ENCODE results near the gene AGBL4. TPM values are rescaled to one million over a fixed set of nuclear protein-coding genes. Genes with fewer than 3 reads are reported as not detected.

AGBL4 gene
- total RNA-seq, 1 donor from 2014 or later = not detected

DNA sequence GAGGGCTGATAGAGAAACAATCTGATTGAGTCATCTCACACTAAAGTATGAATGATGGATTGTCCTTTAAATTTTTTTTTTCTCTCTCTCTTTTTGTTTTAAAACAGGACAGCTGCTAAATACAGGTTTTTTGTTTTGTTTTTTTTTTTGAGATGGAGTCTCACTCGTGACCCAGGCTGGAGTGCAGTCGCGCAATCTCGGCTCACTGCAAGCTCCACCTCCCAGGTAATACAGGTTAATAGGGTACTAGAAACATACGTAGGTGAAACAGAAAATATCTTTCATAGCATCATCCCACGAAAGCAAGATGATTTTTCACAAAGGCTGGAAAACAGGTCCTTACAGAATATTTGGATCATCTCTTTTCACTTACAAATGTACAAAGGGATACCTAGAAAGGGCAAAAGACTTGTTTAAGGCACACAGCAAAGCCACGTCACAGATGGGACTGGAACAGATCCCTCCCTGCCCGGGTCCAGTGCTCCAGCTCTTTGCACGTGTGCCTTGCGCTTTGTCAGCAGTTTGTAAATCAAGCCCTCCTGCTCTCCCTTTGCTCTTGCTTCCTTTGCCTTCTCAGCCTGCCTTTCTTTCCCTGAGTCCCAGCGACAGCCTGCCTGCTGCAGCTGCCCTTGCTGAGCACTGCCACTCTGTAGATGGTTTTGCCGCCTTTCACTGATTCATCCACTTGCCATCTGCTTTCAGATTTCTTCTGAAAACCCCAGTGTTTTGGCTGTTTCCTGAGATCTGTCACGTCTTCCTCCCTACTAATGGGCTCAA lies 1075.8 kb downstream of the AGBL4 start:
- Mint-ChIP-seq H3K4me1 (ENCODE audit: low read depth) (no peaks in the 10 kb centered on the region), H3K27ac (no peak overlapping the region), H3K36me3 (ENCODE audit: low read depth) (no peaks in the 10 kb centered on the region), H3K27me3 (ENCODE audit: low read depth) (no peaks in the 10 kb centered on the region), H3K4me3 (ENCODE audit: low read depth) (no peak overlapping the region), H3K9me3 (no peaks in the 10 kb centered on the region)
- no peak for DNase-seq (ENCODE audit: low spot score)
- intact Hi-C loops (cut with micrococcal nuclease) = no loop called here

DNA sequence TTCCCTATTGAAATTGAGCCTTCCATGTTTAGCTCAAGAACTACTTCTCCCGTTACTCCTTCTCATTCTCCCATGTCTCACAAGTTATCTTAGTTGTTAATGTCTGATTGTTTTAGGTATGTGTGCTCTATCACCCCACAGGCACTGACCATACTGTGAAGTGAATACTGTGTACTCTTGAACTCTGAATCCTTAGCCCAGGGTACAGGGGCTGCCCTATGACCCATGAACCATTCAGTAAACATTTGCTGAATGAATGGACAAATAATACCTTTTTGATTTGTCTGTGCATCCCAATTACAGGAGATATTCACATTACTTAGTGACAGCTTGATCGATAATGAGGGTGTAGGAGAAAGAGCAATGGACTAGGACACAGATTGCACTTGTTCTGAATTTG lies 1077.7 kb downstream of the AGBL4 start:
- Mint-ChIP-seq H3K27me3 (ENCODE audit: low read depth) (no peaks in the 10 kb centered on the region), H3K4me3 (ENCODE audit: low read depth) (no peak overlapping the region), H3K9me3 (no peaks in the 10 kb centered on the region), H3K36me3 (ENCODE audit: low read depth) (no peaks in the 10 kb centered on the region), H3K4me1 (ENCODE audit: low read depth) (no peaks in the 10 kb centered on the region), H3K27ac (no peak overlapping the region)
- no peak for DNase-seq (ENCODE audit: low spot score)
- intact Hi-C loops (cut with micrococcal nuclease) = no loop called here

DNA sequence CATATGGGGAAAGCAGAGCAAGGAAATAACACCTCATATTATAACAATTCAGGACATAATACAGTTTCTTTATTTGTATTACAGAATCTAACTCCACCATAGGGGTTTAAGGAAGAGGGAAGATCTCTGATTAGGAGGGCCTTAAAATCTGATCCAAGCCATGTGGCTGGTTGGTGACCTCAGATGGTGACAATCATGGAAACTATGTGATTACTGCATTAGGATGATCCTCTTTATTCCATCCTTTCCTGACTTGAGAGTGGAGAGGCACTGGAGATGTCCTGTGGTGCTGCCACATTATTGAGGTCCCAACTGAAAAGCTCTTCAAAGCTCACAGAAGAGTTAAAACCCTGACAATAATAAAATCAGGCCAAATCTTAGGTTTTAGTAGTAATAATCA lies 1078.9 kb downstream of the AGBL4 start:
- H3K4me3 Mint-ChIP-seq (ENCODE audit: low read depth) = no peak overlapping the region
- H3K4me1 Mint-ChIP-seq (ENCODE audit: low read depth) = no peaks in the 10 kb centered on the region
- H3K36me3 Mint-ChIP-seq (ENCODE audit: low read depth) = no peaks in the 10 kb centered on the region
- H3K9me3 Mint-ChIP-seq = no peaks in the 10 kb centered on the region
- intact Hi-C loops (cut with micrococcal nuclease) = no loop called here
- DNase-seq (ENCODE audit: low spot score) = no peak
- H3K27me3 Mint-ChIP-seq (ENCODE audit: low read depth) = no peaks in the 10 kb centered on the region
- H3K27ac Mint-ChIP-seq = no peak overlapping the region

DNA sequence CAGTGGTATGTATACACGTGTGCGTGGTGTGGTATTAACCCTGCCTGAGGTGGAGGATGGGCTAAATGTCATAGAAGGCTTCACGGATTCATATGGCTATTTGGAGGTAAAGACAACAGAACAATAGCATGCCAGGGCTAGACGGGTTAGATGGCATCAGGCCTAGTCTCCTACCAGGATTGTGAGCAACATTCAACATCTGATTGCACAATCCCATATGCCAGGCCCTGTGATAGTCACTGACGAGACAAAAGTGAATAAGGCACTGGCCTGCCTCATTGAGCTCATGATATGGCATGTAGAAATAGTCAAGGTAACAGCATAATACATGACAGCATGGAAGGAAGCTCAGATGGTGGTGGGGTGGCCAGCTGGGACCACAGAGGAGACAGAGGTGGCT lies 1079.9 kb downstream of the AGBL4 start:
- Mint-ChIP-seq H3K4me1 (ENCODE audit: low read depth) (no peaks in the 10 kb centered on the region), H3K36me3 (ENCODE audit: low read depth) (no peaks in the 10 kb centered on the region), H3K4me3 (ENCODE audit: low read depth) (no peak overlapping the region), H3K9me3 (no peaks in the 10 kb centered on the region), H3K27me3 (ENCODE audit: low read depth) (no peaks in the 10 kb centered on the region), H3K27ac (no peak overlapping the region)
- no peak for DNase-seq (ENCODE audit: low spot score)
- intact Hi-C loops (cut with micrococcal nuclease) = no loop called here

DNA sequence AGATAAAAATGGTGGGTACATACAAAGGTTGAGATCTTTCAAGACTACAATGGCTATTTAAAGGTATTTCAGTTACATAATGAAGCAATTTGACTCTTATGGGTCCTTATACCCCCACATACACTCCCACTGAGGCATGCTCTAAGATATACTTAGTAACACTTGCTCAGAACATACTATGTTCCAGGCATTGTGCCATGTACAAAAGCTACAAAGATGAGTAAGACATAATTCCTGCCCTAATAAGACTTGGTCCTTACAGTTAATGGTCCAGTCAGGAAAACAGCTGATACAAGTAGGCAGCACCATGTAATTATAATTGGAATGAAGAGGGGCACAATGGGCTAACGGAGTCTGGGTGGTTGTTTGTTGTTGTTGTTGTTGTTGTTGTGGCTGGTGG lies 1080.4 kb downstream of the AGBL4 start:
- no peak for DNase-seq (ENCODE audit: low spot score)
- no peaks in the 10 kb centered on the region for H3K9me3 Mint-ChIP-seq

DNA sequence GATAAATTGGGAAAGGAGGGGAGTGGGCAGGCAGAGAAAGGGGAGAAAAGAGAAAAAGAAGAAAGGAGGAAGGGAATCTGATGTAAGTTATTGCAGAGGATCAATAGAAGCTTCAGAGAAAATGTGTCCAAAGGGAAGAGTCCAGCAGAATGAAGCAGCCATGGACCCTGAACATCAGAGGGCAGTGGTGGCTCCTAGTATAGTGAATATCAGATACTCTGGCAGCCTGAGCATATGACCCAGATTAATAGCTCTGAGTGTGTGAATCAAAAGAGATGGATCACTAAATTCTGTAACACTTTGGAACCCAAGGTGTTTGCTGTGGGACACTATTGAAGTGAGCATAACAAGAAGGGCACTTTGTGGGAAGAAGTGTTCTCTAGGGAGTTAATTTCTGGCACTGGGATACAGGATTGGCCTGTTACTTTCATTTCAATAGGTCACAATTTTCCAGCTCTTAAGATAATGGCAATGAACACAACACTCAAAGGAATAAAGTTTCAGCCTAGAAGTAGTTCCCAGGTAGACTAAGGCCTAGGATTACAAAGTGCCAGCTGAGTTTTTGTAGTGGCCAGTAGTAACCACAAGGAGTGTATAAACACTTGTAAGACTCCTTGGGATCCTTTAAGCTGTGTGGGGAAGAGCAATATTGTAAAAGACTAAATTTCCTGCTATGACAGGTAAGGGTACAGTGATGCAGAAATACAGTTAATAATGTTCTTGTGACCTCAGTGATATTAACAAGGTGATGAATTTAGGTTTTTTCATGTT lies 1082.6 kb downstream of the AGBL4 start:
- Mint-ChIP-seq H3K36me3 (ENCODE audit: low read depth) (no peaks in the 10 kb centered on the region), H3K9me3 (no peaks in the 10 kb centered on the region), H3K4me3 (ENCODE audit: low read depth) (no peak overlapping the region), H3K4me1 (ENCODE audit: low read depth) (no peaks in the 10 kb centered on the region), H3K27me3 (ENCODE audit: low read depth) (no peaks in the 10 kb centered on the region), H3K27ac (no peak overlapping the region)
- intact Hi-C loops (cut with micrococcal nuclease) = no loop called here
- no peak for DNase-seq (ENCODE audit: low spot score)

More for the DNA sequence above, 1080.4 kb downstream of the AGBL4 start:
- intact Hi-C loops (cut with micrococcal nuclease) = no loop called here
- Mint-ChIP-seq H3K4me1 (ENCODE audit: low read depth) (no peaks in the 10 kb centered on the region), H3K4me3 (ENCODE audit: low read depth) (no peak overlapping the region), H3K36me3 (ENCODE audit: low read depth) (no peaks in the 10 kb centered on the region), H3K27ac (no peak overlapping the region), H3K27me3 (ENCODE audit: low read depth) (no peaks in the 10 kb centered on the region)

DNA sequence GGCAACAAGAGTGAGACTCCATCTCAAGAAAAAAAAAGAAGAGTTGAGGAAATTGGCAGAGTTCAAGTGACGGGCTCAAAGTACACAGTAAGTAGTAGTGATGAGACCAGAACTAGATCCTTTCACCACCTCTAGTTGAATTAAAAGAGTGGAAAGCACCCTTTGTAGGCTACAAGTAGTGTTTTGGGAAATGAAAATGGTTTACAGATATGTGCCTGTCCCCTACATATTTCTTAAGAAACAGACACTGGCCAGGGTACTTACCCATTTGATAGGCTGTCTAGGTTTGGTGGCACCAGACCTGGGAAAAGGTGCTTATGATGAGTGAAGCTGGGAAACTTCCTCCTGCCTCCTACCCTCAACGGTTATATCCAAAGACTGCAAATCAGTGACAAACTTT lies 1083.4 kb downstream of the AGBL4 start:
- DNase-seq (ENCODE audit: low spot score) = no peak
- Mint-ChIP-seq H3K4me1 (ENCODE audit: low read depth) (no peaks in the 10 kb centered on the region), H3K9me3 (no peaks in the 10 kb centered on the region), H3K27me3 (ENCODE audit: low read depth) (no peaks in the 10 kb centered on the region), H3K36me3 (ENCODE audit: low read depth) (no peaks in the 10 kb centered on the region), H3K4me3 (ENCODE audit: low read depth) (no peak overlapping the region), H3K27ac (no peak overlapping the region)
- intact Hi-C loops (cut with micrococcal nuclease) = no loop called here

DNA sequence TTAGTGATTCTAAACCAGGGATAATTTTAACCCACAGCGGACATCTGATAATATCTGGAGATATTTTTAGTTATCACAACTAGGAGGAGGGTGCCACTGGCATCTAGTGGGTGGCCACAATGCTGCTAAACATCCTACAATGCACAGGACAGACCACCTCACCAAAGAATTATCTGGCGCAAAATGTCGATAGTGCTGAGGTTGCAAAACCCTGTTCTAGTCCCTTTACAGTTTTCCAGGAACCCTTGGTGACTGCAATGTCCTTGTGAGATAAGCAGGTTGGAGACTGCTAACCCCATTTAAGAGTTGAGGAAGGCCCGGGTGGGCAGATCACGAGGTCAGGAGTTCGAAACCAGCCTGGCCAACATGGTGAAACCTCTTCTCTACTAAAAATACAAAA lies 1083.9 kb downstream of the AGBL4 start:
- H3K27me3 Mint-ChIP-seq (ENCODE audit: low read depth) = no peaks in the 10 kb centered on the region
- no peak overlapping the region for H3K27ac Mint-ChIP-seq
- no peaks in the 10 kb centered on the region for H3K36me3 Mint-ChIP-seq (ENCODE audit: low read depth)
- H3K9me3 Mint-ChIP-seq = no peaks in the 10 kb centered on the region
- no peaks in the 10 kb centered on the region for H3K4me1 Mint-ChIP-seq (ENCODE audit: low read depth)
- no peak for DNase-seq (ENCODE audit: low spot score)
- intact Hi-C loops (cut with micrococcal nuclease) = no loop called here
- H3K4me3 Mint-ChIP-seq (ENCODE audit: low read depth) = no peak overlapping the region

DNA sequence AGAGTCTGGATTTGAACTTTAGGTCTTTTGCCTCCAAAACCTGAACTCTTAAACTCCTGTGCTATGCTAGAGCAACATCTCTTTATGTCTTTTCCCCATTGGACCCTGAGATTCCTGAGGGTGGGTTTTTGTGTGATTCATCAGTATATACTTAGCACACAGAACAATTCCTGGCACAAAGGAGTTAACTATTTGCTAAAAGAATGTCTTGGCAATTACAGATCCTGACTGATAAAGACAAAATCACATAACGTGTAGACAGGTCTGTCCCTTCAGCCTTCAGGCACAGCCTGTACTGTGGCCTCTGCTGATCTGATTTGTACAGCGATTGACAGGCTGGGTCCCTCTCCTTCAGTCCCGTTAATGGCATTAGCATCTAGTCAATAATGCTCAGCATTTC lies 1084.7 kb downstream of the AGBL4 start:
- DNase-seq (ENCODE audit: low spot score) = no peak
- no peak overlapping the region for H3K4me3 Mint-ChIP-seq (ENCODE audit: low read depth)
- H3K9me3 Mint-ChIP-seq = no peaks in the 10 kb centered on the region
- no peaks in the 10 kb centered on the region for H3K36me3 Mint-ChIP-seq (ENCODE audit: low read depth)
- no peak overlapping the region for H3K27ac Mint-ChIP-seq
- no peaks in the 10 kb centered on the region for H3K27me3 Mint-ChIP-seq (ENCODE audit: low read depth)
- H3K4me1 Mint-ChIP-seq (ENCODE audit: low read depth) = no peaks in the 10 kb centered on the region
- intact Hi-C loops (cut with micrococcal nuclease) = no loop called here

DNA sequence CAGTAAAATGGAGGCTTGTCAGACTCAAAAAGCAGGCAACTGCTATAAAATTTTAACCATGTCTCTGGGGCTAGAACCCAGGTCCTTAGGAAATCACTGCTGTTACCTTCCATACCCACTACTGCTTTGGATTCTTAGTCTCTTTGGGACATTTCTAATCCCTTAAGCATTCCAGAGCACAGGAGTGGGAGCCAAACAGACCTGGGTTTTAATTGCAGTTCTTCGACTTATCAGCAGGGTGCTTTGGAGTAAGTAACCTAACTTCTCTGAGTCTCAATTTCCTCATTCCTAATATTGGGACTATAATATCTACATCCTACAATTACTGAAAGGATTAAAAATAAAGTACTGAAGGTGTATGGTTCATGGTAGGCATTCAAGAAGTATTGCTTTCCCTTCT lies 1086.0 kb downstream of the AGBL4 start:
- Mint-ChIP-seq H3K9me3 (no peaks in the 10 kb centered on the region), H3K36me3 (ENCODE audit: low read depth) (no peaks in the 10 kb centered on the region), H3K4me3 (ENCODE audit: low read depth) (no peak overlapping the region), H3K27ac (no peak overlapping the region), H3K4me1 (ENCODE audit: low read depth) (no peaks in the 10 kb centered on the region), H3K27me3 (ENCODE audit: low read depth) (no peaks in the 10 kb centered on the region)
- no peak for DNase-seq (ENCODE audit: low spot score)
- intact Hi-C loops (cut with micrococcal nuclease) = no loop called here

DNA sequence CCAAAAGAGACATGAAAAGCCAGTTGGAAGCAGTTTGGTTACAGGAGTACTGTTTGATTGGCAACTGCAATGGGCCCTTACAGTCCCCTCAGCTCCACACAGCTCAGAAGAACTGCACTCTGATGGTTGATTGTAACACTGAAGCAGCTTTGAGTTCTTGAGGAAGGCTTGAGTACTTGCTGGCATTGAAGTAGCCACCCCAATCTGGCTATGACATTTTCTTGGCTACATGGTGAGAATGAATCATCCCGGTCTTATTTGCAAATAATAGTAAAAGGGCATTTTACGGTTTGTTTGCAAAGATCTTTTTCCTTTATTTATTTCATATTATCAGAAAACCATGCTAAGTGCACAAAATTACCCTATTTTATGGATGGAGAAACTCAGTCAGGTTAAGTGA lies 1087.3 kb downstream of the AGBL4 start:
- Mint-ChIP-seq H3K27me3 (ENCODE audit: low read depth) (no peaks in the 10 kb centered on the region), H3K4me3 (ENCODE audit: low read depth) (no peak overlapping the region), H3K27ac (no peak overlapping the region), H3K9me3 (no peaks in the 10 kb centered on the region), H3K36me3 (ENCODE audit: low read depth) (no peaks in the 10 kb centered on the region), H3K4me1 (ENCODE audit: low read depth) (no peaks in the 10 kb centered on the region)
- no peak for DNase-seq (ENCODE audit: low spot score)
- intact Hi-C loops (cut with micrococcal nuclease) = no loop called here

DNA sequence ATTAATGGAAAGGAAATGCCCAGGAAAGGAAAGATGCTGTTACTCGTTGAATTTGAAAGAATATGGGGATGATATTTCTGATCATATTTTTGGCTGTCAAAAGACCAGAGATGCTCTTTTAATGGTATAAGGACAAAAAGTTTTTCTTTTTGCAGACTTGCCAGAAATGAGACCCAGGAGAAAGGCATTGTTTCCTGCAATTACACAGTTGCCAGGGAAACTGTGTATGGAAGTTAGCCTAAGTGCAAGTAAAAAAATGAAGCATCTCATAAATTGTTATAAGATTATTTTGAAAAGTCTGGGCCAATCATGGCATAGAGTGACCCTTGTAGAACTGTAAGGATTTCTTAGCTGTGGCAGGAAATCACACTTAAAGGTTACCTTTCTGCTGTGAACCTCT lies 1091.4 kb downstream of the AGBL4 start:
- no peaks in the 10 kb centered on the region for H3K36me3 Mint-ChIP-seq (ENCODE audit: low read depth)
- no peak overlapping the region for H3K27ac Mint-ChIP-seq
- DNase-seq (ENCODE audit: low spot score) = no peak
- no peaks in the 10 kb centered on the region for H3K27me3 Mint-ChIP-seq (ENCODE audit: low read depth)
- no peaks in the 10 kb centered on the region for H3K4me1 Mint-ChIP-seq (ENCODE audit: low read depth)
- no peaks in the 10 kb centered on the region for H3K9me3 Mint-ChIP-seq
- no peak overlapping the region for H3K4me3 Mint-ChIP-seq (ENCODE audit: low read depth)
- intact Hi-C loops (cut with micrococcal nuclease) = no loop called here

DNA sequence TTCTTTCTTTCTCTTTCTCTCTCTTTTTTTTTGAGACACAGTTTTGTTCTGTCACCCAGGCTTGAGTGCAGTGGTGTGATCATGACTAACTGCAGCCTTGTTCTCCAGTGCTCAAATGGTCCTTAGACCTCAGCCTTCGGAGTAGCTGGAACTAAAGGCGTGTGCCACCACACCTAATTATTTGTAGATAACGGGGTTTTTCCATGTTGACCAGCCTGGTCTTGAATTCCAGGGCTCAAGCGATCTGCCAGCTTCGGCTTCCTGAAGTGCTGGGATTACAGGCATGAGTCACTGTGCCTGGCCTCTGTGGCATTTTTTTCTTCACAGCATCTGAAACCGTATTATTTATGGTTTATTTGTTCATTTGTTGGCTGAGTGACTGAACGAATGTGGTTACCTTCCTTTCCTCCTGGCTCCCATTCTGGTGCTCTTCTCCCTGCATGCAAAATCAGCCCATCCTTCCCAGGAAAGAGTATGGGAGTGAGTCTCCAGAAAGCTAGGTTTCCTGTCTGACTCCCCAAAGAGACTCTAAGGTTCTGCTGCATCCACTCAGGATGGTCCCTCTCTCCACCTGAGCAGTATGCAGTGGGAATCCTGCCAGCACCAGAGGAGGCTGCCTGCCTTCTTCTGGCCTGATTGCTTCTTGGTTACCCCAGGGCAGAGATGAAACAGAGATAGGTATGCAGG lies 1092.1 kb downstream of the AGBL4 start:
- Mint-ChIP-seq H3K27me3 (ENCODE audit: low read depth) (no peaks in the 10 kb centered on the region), H3K36me3 (ENCODE audit: low read depth) (no peaks in the 10 kb centered on the region), H3K4me3 (ENCODE audit: low read depth) (no peak overlapping the region), H3K9me3 (no peaks in the 10 kb centered on the region), H3K27ac (no peak overlapping the region), H3K4me1 (ENCODE audit: low read depth) (no peaks in the 10 kb centered on the region)
- intact Hi-C loops (cut with micrococcal nuclease) = no loop called here
- DNase-seq (ENCODE audit: low spot score) = no peak
